ENCODE data around the gene BSDC1.

The BSDC1 gene

GRCh38 chr1:32393136-32393535, 1.1 kb downstream of the BSDC1 start:
- DNase-seq (ENCODE audit: low read depth, low spot score): no peak
- in situ Hi-C loops (cut with HindIII; ENCODE audit: low sequenced_read_pairs): no loop called here
- TF ChIP-seq CTCF (IDR thresholded peaks at IDR 0.05; ENCODE audit: low read depth, low read length): no peak
- peak overlapping the region; percentile 95 for H3K4me3 ChIP-seq (ENCODE audit: low read depth, low read length)

GRCh38 chr1:32392325-32392724, 1.9 kb downstream of the BSDC1 start:
- in situ Hi-C loops (cut with HindIII; ENCODE audit: low sequenced_read_pairs): no loop called here
- no peak for TF ChIP-seq CTCF (IDR thresholded peaks at IDR 0.05; ENCODE audit: low read depth, low read length)
- no peak overlapping the region for H3K4me3 ChIP-seq (ENCODE audit: low read depth, low read length)
- DNase-seq (ENCODE audit: low read depth, low spot score): no peak

- TF ChIP-seq CTCF (IDR thresholded peaks at IDR 0.05; ENCODE audit: low read depth, low read length): no peak
- no peak for DNase-seq (ENCODE audit: low read depth, low spot score)
- no peak overlapping the region for H3K4me3 ChIP-seq (ENCODE audit: low read depth, low read length)
- in situ Hi-C loops (cut with HindIII; ENCODE audit: low sequenced_read_pairs): no loop called here
Observed at GRCh38 chr1:32390904-32391870, 3.1 kb downstream of the BSDC1 start.

DNA sequence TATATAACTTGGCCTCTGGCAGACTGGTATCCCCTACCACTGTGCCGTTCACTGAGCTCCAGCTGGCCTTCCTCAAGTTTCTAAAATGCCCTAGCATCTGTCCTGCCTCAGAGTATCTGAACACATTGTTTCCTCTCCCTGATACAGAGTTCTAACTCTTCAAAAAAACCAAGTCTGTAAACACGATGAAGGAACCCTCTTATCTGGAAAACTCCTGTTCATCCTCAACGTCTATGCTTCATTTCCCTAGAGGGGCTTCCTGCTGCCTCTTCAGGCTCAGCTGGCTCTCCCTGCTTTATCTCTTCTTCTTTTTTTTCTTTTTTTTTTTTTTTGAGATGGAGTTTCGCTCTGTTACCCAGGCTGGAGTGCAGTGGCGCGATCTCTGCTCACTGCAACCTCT, 5.6 kb downstream of the BSDC1 start:
- H3K4me3 ChIP-seq (ENCODE audit: low read depth, low read length): no peak overlapping the region
- no peak for DNase-seq (ENCODE audit: low read depth, low spot score)
- TF ChIP-seq CTCF (IDR thresholded peaks at IDR 0.05; ENCODE audit: low read depth, low read length): no peak
- in situ Hi-C loops (cut with HindIII; ENCODE audit: low sequenced_read_pairs): no loop called here

DNA sequence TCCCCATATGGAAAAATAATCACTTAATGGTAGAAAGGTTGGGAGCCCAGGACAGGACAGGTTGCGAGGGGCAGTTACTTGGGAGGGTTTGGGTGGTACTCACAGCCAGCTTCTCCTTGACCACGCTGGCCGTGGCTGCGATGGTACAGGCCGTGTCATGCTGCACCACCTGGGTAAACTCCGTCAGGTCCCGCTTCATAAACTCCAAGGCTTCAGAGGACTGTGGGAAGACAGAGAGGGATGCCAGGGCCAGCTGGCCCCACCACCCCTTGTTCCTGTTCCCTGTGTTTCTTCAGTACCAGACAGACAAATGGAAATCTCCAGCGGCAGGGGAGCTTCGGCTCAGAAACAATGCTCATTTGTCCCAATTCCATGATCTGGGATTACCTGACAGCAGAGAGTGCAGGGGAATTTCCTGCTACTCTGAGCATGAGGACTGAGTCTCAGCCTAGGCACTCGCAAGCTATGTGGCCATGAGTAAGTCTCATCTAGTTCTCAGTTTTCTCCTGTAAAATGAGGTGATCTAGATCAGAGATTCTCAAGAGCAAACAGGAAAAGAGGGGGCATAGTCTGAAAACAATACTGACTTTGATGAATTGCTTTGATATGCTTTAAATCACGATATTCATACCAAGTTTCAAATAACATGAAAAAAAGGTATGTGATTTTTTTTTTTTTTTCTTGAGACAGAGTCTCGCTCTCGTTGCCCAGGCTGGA, 7.4 kb downstream of the BSDC1 start:
- no peak overlapping the region for H3K4me3 ChIP-seq (ENCODE audit: low read depth, low read length)
- TF ChIP-seq CTCF (IDR thresholded peaks at IDR 0.05; ENCODE audit: low read depth, low read length): no peak
- DNase-seq (ENCODE audit: low read depth, low spot score): no peak
- in situ Hi-C loops (cut with HindIII; ENCODE audit: low sequenced_read_pairs): no loop called here

GRCh38 chr1:32380057-32380456, 14.2 kb downstream of the BSDC1 start:
- in situ Hi-C loops (cut with HindIII; ENCODE audit: low sequenced_read_pairs): no loop called here
- DNase-seq (ENCODE audit: low read depth, low spot score): no peak
- H3K4me3 ChIP-seq (ENCODE audit: low read depth, low read length): no peak overlapping the region
- no peak for TF ChIP-seq CTCF (IDR thresholded peaks at IDR 0.05; ENCODE audit: low read depth, low read length)
